GM18507 (cell line): ENCODE results near the gene MICB.
"Not testable (repeated sequence)": the region's sequence is repeated elsewhere in the genome, so short reads cannot be mapped to it uniquely, and the experiment has no call there.

Experiments used
- DNase-seq: peaks from one replicate; pipeline ENCODE4 v3.0.0; 2011; ENCODE audit warnings: low read depth; ENCODE audit not compliant: insufficient read length; ENCODE audit errors: extremely low spot score
- FAIRE-seq: peaks from 2 replicates; lab custom pipeline; 2011; peaks lifted over from hg19 to GRCh38; lab: Jason Lieb, UNC

Gene MICB

DNA sequence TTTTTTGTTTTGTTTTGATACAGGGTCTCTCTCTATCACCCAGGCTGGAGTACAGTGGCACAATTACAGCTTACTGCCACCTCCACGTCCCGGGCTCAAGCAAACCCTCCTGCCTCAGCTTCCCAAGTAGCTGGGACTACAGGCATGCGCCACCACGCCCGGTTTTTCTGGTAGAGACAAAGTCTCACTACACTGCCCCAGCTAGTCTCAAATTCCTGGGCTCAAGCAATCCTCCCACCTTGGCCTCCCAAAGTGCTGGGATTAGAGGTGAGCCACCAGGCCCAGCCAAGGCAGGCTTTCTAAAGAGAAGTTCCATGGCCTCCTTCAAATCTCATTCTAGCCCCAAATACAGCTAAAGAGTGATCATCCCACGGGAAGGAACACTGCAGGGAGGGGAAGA lies 36.1 kb downstream of the MICB start:
- no peak for DNase-seq
- FAIRE-seq: no peak

DNA sequence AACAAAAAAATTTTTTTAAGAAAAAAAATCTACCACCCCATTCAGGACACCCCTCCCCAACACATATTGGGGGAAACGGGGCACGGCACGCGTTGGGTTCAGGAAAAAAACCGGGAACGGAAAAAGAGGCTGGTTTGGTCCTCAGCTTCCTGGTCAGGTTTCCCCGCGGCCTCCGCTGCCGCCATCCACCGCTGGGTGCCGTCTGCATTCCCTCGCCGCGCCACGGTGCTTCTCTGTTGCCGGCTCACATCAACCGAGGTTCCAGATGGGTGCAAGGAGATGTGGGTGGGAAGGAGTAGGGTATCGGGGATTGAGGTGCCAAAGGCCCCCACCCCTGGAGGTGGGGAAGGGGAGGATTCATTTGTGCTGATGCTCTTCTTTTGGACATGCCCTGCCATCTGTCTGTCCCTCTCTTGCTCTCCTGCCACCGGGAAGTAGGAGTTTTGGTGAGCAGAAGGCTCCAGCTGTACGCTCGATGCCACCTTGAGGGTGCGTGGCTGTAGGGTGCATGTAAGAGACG lies 36.6 kb downstream of the MICB start:
- DNase-seq: no peak
- FAIRE-seq: no peak

DNA sequence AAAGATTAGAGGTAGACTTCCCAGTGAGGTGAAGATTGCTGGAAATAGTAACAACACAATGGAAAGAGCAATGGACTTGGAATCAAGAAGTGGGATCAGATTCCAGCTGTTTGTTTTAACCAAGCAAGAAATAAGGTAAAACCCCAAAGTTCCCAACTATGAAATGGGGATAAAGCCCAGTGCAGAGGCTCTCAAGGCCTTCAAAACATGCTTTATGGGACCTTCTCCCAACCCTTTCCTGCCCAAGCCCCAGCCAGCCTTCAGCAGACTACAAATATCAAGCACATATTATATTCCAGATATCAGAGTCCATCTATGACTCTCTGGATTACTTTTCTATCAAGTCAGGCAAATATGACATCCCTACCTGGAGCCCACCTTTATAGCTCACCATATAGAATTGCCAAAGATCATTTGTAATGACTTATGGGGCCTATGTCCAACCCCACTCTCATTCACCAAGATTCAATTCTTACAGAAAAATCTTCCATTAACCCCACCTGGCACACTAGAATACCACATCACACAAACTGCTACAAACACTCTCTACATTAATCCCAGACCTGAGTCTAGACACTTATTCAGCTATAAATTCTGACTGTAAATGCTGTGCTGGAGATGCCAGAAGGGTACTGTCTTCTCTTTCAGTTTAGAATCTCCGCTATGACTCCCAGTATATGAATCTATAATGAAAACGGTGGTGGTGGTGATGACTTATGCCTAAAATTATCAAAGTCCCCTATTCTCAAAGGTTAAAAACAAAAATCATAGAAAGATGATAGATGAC lies 37.8 kb downstream of the MICB start:
- FAIRE-seq (no peak), DNase-seq (no peak)

DNA sequence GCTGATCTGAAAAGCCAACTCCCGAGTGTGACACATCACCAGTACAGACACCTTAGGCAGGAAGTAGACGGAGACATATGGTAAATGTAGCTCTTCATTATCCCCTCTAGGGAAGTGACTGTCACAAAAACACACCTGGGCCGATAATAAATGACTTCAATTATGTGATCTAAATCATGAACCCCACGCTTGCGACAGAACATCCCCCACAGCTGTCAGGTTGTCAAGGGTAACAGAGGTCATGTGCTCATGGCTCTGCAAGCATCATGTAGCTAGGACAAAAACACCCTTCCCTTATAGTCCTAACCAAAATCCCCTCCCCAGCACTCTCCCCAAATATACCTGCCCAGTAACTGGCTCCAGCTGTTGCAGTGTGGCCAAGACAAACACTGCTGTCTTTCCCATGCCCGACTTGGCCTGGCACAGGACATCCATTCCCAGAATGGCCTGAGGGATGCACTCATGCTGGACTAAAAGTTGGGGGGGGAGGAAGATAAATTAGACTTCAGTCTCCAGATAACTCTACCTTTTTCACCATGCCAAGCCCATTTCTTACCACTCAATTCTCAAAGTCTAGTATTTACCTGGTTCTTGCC lies 41.0 kb downstream of the MICB start:
- no peak for FAIRE-seq

DNA sequence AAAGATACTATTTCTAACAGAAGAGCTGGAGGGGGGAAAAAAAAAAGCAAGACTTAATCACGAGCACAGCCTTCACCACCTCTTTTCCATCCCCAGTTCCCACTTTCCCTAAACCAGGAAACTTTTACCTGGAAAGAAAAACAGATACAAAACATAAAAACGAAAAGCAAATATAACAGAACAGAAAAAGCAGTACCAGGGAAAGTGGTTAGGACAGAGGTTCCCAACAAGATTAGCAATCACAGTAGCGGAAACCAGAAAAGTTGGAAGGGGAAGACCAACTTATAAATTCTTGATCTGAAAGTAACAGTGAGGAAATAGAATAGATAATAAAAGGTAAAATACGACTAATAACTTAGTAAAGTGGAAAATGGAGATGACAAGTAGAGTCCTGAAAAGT lies 42.7 kb downstream of the MICB start:
- FAIRE-seq (no peak), DNase-seq (no peak)

More for the DNA sequence above, 41.0 kb downstream of the MICB start:
- no peak for DNase-seq

DNA sequence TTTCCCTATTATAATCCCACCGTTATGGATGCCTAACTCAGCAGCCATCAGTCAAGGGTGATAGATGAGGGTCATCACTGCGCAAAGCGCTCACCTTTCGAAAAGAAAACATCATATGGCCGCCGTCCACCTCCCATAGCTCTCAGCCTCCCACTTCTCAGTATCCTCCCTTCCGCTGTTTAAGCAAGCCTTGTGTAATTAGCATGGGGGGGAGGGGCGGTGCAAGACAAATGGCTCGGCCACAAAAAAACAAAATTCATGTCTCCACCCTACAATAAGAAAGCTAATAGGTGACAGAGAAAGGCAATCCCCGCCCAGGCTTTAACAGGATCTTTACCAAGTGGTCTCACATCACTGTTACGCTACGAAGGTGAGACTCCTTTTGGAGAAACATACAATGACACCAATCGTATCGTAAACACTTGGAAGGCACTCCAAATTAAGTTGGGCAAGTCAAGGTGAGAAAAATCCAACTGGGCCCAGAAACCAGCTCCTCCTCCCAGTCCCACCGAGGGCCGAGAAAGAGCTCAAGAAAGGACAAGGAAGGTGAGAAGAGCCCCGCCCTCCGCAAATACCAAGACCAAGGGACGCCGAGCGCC lies 43.2 kb downstream of the MICB start:
- no peak for FAIRE-seq
- DNase-seq: no peak

DNA sequence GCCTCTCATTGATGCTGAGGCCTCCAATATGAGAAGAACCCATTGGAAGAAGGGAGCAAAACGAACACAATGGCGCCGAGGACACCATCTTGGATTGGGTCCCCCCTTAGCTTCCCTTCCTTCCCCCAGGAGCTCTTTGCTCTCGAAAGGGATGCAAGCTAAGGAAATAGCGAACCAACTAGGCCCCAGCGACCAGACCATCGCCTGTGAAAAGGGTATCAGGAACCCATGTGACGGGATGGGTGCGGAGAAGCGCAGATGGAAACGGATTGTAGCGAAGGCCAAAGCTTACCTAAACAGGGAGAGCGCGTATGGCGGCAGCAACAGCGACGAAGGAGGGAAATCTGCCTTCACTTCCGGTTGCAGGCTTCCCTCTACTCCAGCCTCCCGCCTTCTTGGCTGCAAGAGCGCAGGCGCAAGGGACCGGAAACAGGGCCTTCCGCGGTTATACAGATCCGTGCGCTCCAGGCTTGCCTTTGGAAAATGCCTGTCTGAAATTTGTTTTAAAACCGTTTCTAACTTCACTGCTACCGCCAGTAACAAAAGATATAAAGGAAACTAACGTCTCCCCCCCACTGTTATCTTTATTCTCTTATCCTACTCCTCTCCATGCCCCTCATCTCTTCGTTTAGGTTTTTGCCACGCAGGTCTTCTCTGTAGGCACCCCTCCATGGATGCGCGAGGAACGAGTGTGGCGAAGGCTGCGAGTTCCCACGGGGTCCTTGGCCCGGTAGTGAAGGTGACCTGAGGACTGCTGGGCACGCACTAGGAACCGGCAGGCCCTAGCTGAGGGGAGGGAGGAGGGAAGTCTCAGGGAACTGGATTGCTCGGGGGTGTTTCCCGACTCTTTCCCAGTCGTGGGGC lies 43.9 kb downstream of the MICB start, which contains the start of gene DDX39B:
Gene DDX39B, minus strand, starts transcription at position 346 of the 864 bp plus-strand sequence. CDS start 1,471 bp downstream, outside the sequence.
- FAIRE-seq: peak; percentile 93

DNA sequence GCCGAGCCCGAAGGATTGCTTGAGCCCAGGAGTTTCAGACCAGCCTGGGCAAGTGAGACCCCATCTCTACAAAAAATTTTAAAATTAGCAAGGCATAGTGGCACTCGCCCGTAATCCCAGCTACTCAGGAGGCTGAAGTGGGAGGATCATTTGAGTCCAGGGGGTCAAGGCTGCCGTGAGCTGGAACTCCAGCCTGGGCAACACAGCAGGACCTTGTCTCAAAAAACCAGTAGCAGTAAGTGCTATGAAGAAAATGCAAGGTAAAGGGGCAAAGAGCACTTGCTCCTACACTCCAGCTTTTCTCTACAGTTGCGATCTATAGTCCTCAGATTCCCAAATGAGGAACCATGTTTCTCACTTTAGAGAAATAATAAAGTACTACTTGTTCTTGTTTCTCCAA lies 45.7 kb downstream of the MICB start:
- DNase-seq: no peak

More for the DNA sequence above, 43.9 kb downstream of the MICB start, which contains the start of gene DDX39B:
- DNase-seq: peak; percentile 77

DNA sequence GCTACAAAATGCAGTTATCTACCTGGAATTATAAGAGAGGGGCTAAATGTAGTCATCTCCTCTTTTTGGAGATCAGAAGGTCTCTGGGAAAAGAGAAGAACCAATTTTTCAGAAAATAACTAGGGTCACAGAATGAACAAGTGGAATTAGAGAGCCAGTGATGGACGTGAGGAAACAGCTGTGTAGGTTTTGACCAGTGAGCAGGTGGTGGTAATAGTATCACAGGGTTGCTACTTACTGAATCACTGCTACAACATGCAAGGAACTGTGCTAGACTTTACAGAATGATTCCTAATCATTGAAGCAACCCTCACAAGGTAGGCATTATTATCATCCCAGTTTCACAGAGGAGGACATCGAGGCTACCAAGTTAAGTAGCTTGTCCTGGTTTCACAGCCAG lies 46.7 kb downstream of the MICB start:
- no peak for FAIRE-seq
- DNase-seq: no peak

More for the DNA sequence above, 45.7 kb downstream of the MICB start:
- FAIRE-seq: no peak

DNA sequence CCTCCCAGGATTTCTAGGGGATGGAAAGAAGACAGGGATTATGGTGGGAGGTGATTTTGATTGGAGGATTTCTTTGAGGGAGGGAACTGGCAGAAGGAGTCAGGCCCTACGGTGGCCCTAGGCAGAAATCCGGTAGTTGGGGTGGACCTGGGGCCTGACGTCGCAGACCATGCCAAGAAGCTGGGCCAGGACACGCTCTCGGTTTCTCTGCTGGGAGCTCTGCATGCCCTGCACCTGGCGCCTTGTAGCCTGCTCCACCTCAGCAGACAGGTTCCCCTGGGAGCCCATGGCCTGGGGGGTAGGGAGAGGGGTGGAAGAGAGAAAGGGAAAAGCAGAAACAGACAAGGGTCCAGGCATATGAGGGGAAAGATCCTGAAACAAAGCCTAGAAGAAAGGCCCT lies 47.3 kb downstream of the MICB start:
- DNase-seq (no peak), FAIRE-seq (no peak)

DNA sequence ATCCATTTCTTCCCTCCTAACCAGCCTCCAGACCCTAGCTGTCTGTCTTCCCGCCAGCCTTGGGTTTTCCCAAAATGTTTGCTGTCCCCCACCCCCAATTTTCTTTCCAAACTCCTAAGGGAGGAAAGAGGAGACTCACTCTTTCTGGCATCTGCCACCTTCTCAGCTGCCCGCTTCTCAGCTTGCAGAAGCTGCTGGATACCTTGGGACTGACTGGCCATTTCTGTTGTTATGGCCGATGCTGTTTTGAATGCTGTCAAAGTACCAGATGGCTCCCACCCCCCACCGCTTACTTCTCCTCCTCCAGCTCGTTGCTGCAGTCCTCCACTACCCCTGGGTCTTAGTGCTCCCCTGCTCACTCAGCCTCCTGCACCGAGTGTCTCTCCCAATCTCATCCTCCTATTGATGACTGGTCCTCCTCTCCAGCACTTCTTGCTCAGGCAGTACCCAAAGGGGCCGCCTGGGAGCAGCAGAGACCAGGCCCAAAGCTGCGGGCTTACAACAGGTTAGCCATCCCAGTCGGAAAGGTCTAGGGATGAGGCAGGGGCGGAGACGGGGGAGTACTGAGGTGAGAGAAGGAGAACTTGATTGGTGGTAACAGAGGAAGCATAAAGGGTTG lies 48.5 kb downstream of the MICB start, which contains the start of gene ATP6V1G2:
Gene ATP6V1G2, minus strand, starts transcription at position 270 of the 619 bp plus-strand sequence. Its CDS starts 49 bp downstream, at position 221.
- DNase-seq (no peak), FAIRE-seq (peak; percentile 78)

DNA sequence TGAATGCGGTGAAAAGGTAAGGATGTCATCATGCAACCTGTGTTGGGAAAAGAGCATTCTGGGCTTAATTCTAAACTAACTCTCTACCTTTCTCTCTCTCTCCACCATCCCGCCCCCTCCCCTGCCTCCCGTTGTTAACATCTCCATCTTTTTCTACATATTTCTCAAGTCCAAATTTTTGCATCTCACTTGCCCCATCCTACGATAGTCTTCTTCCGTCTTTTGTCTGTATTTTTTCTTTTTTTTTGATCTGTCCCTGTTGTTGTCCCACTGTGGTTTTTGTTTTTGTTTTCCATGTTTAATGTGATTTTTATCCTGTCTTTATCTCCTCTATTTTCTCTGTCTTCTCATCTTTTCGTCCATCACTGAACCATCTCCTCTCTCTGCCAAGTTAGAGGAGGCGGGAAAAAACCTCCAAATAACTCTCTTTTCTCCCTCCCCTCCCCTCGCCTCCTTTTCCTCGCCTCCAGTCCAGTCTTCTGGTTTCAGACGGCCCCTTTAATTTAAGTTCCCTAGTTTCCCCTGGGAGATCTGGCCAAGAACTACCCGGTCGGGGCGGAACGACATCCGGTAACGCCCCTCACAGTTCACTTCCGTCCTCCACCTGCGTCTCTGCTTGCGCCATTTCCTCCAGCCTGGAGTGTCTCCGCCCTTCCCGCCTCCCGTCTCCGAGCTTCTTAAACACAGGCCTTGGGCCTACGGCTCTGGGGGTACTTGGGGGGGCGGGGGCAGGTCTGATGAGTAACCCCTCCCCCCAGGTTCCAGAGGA lies 49.2 kb downstream of the MICB start, which contains the start of gene NFKBIL1:
Gene NFKBIL1, plus strand, starts transcription at position 651 of the 769 bp plus-strand sequence. Its CDS starts 87 bp downstream, at position 738.
- FAIRE-seq (peak; percentile 98), DNase-seq (peak; percentile 69)

DNA sequence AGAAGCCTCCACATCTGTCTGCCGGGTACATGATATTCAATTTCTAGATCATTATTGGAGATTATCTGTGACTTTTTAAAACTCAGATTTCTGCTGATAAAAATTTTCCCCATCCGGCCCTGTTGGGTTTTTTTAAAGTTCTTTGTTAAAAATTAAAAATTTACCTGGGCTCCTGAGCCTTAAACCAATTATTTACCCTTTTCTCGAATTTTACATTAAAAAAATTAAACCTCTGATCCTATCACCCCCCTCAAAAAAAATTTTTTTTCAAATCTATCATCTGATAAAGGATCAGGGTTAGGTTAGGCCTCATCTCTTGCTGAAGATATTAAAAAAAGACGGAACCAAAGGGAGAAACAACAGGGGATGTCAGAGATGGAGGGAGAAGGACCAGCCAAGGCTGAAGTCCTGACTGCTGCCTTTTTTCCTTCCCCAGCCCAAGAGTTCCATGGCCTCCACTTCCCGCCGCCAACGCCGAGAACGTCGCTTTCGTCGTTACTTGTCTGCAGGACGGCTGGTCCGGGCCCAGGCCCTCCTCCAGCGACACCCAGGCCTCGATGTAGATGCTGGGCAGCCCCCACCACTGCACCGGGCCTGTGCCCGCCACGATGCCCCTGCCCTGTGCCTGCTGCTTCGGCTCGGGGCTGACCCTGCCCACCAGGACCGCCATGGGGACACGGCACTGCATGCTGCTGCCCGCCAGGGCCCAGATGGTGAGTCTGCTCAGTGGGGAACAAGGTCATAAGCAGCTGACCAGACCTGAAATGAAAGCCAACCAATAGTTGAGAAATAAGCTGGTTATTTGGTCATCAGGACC lies 50.0 kb downstream of the MICB start:
- no peak for FAIRE-seq

DNA sequence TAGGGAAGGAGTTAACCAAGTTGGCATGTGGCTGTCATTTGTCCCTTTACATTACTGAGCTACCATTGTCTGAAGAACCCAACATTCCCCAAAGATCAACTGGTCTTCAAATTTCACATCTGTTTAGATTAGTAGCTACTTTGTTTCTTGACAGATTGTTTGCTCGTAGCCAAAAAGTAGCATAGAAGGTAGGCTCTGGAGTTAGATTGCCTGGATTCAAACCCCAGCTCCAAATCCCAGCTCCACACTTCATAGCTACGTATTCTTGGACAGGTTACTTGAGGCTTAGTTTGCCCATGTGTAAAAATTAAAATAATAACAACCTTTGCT lies 50.6 kb downstream of the MICB start:
- DNase-seq: no peak
- no peak for FAIRE-seq

More for the DNA sequence above, 50.0 kb downstream of the MICB start:
- DNase-seq: no peak

DNA sequence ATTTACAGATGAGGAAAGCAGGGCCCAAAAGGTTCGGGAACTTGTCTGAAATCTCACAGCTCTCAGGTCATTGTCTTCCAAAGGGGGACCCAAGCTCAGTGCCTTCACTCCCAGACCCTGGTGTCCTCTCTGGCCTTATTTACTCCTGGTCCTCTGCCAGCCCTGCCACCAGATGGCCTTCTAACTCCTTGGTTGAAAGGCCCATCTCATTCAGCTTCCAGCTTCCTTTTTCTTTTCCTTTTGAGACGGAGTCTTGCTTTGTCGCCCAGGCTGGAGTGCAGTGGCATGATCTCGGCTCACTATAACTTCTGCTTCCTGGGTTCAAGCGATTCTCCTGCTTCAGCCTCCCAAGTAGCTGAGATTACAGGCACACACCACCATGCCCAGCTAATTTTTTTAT lies 53.4 kb downstream of the MICB start:
- DNase-seq: not testable (repeated sequence)
- FAIRE-seq: peak; percentile 85

DNA sequence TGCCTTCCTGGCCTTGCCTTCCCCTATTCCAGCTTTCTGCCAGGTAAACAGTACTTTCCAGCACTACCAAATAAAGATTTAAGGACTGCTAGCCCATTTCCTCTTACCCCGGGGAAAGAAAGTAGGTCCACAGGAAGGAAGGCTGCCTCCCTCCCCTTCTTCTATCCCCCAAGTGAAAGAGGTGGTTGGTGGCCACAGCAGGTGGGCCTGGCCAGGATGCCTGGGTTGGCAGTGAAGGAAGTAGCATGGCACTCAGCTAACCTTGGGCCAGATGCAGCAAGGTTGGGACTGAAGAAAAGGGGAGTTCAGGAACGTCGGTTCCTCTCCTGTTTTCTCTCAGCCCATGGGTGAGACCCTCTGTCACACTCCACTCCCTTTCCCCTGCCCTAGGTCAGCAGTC lies 58.4 kb downstream of the MICB start:
- FAIRE-seq (peak; percentile 73), DNase-seq (no peak)
